Measurements from ENCODE around the gene PLSCR5.

Gene PLSCR5

DNA sequence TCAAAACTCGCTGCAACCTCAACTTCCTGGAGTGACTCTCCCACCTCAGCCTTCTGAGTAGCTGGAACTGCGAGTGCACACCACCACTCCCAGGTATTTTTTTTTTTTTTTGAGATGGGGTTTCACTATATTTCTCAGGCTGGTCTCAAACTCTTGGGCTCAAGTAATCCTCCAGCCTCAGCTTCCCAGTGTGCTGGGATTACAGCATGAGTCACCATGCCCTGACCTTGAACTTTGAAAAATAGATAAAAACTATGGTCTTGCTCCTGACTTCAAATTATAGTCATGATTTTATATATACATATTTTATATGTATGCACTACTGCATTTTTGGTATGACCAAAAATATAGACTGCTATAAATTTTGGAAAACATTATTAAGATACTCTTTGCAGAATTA, 6.9 kb upstream of the PLSCR5 start:
- Mint-ChIP-seq H3K27me3 (peaks cover 12% of the 10 kb centered on the region), H3K4me3 (no peak overlapping the region), H3K27ac (no peak overlapping the region), H3K36me3 (no peaks in the 10 kb centered on the region), H3K9me3 (no peaks in the 10 kb centered on the region), H3K4me1 (no peaks in the 10 kb centered on the region)
- no peak for ATAC-seq

DNA sequence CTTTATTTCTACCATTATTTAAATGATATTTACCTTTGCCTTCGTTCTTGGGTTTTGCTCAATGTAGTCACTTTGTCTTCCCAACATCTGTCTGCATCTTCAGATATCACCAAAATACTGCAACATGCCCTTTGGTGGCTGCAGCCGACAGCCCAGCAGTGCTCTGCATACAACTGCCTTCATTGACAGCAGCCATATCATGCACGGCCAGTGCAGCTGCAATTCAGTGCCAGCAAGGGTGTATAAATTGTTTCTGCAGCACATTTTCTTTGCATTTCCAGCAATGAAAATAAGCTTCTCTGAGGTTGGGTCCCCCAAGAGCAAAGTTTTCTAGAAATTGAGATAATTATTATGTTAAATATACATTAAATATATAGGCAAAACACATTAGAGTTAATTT, 6.0 kb upstream of the PLSCR5 start:
- no peaks in the 10 kb centered on the region for H3K9me3 Mint-ChIP-seq
- no peaks in the 10 kb centered on the region for H3K4me1 Mint-ChIP-seq
- no peak for ATAC-seq
- H3K27me3 Mint-ChIP-seq = peaks cover 20% of the 10 kb centered on the region
- H3K36me3 Mint-ChIP-seq = no peaks in the 10 kb centered on the region
- H3K4me3 Mint-ChIP-seq = no peak overlapping the region
- no peak overlapping the region for H3K27ac Mint-ChIP-seq

DNA sequence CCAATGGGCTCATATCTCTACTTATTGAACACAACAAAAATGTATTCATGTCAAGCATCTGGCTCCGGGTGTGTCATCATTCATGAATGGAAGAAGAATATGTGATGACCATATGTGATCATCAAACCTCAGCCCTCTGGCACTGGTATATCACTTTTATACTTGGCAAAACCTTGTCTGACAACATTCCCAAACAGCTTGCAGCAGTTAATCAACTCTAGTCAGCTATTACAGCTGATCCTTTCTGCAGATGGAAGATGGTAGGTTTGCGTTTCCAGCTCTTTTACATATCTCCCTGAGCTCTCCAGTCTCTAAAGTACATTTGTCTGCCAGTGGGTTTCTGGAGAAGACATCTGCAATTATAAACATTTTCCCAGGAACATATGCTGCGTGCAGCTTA, 6.6 kb downstream of the PLSCR5 start:
- no peaks in the 10 kb centered on the region for H3K9me3 Mint-ChIP-seq
- H3K36me3 Mint-ChIP-seq = no peaks in the 10 kb centered on the region
- no peak overlapping the region for H3K4me3 Mint-ChIP-seq
- no peaks in the 10 kb centered on the region for H3K27me3 Mint-ChIP-seq
- H3K4me1 Mint-ChIP-seq = no peaks in the 10 kb centered on the region
- H3K27ac Mint-ChIP-seq = no peak overlapping the region
- ATAC-seq = no peak

DNA sequence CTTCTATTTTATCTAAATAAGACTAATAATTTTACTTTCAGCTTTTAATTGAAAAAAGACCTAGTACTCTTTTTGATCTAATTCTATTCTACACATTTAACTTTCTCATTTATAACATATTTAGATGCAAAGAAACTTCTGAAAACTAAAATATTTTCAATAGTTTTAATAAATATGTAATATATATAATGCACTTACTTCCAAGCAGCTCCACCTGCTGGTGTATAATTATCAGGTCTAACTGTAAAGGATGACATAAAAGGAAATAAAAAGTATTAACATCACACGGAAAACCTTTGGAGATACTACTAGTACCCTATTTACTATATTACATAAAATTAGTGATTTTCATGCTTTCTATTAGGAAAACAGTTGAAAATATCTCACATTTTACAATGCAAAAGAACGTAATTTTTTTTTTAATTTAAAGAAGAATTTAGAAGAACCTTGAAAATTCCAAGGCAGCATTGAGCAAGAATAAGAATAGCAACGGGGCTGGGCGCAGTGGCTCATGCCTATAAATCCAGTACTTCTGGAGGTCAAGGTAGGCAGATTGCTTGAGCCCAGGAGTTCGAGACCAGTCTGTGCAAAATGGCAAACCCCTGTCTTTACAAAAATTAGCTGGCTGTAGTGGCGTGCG, 10.2 kb downstream of the PLSCR5 start:
- no peak overlapping the region for H3K4me3 Mint-ChIP-seq
- no peaks in the 10 kb centered on the region for H3K36me3 Mint-ChIP-seq
- no peaks in the 10 kb centered on the region for H3K4me1 Mint-ChIP-seq
- H3K27me3 Mint-ChIP-seq = no peaks in the 10 kb centered on the region
- no peak for ATAC-seq
- H3K9me3 Mint-ChIP-seq = no peaks in the 10 kb centered on the region
- H3K27ac Mint-ChIP-seq = no peak overlapping the region

DNA sequence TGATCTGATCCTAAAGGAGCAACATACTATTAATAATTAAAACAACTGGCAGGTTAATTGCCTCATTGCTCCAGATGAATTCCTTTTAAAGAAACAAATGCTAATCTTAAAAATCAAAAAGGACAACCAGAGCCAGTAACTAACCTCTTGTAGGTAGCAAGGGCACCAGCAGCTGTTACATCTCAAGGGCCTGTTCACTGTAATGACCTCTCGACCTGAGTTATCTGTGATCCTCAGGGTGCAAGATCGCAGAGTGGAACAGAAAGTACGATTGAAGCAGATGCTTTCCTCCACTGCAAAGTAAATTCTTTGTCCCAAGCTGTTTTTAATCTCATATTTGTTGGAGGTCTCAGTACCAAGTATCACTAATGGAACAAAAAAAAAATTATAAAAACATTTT, 11.4 kb downstream of the PLSCR5 start:
- no peak for ATAC-seq
- Mint-ChIP-seq H3K27ac (no peak overlapping the region), H3K4me1 (no peaks in the 10 kb centered on the region), H3K9me3 (no peaks in the 10 kb centered on the region), H3K36me3 (no peaks in the 10 kb centered on the region), H3K4me3 (no peak overlapping the region), H3K27me3 (no peaks in the 10 kb centered on the region)

DNA sequence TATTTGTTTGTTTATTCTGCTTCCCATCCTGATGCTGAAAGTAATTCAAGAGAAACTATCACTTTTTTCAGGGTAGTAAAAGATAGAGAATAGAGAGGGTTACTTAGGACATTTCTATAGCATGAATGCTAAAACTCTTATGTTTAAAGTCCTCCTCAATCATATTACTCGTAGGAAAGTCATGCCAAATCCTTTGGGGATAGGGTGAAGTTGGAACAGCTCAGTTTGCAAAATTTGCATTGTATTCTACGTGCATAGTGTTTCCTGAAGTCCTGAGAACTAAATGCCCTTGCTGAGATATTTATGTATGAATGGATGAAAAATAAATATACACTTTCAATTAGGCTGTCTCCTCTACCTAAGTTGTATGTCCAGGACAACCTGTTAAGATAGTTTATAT, 14.6 kb downstream of the PLSCR5 start:
- Mint-ChIP-seq H3K4me3 (no peak overlapping the region), H3K36me3 (no peaks in the 10 kb centered on the region), H3K4me1 (no peaks in the 10 kb centered on the region), H3K27ac (no peak overlapping the region), H3K27me3 (peaks cover 8% of the 10 kb centered on the region), H3K9me3 (no peaks in the 10 kb centered on the region)
- ATAC-seq = no peak

DNA sequence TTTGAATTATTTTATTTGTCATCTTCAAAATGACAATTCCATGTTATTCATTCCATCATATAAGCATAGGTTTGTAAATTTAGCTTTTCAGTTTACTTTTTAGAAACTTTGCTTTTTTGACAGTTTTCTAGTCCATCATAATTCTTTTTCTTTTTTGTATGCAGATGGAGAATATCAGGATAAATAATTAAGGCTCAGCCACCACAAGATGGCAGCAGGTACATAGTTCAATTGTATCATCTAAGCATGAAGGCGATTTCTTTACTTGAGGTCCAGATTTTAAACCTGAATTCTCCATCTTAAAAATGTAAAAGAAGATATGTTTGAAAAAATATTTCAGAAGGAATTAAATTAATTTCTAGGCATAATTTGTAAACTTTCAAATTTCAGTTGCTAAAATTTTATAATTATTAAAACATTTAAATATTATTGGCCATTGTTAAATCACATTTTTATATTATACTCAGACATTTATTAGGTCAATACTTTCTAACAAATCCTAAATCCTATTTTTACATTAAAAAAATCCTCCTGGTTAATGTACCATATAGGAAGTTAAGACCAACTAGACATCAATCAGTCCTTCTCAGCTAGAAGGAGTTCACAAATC, 15.1 kb downstream of the PLSCR5 start:
- no peak overlapping the region for H3K4me3 Mint-ChIP-seq
- no peaks in the 10 kb centered on the region for H3K4me1 Mint-ChIP-seq
- H3K27me3 Mint-ChIP-seq = peaks cover 8% of the 10 kb centered on the region
- no peak for ATAC-seq
- H3K9me3 Mint-ChIP-seq = no peaks in the 10 kb centered on the region
- H3K27ac Mint-ChIP-seq = no peak overlapping the region
- H3K36me3 Mint-ChIP-seq = no peaks in the 10 kb centered on the region

DNA sequence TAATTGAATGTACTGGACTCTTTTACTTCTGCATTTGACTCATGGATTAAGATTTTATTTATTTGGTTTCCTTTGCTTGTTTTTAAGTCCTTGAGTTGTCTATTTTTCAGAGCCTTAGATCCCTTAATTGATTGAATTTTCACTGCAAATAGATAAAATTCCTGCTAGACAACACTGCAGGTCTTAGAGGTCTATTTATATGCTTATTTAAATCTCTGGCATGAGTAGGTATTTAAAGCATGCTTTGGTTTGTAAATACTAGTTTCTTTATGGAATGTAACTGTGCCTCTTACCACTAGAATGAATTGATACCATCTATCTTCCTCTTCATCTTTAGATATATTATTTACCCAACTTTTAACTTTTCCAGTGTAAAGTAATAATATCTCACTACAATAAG, 20.0 kb downstream of the PLSCR5 start:
- Mint-ChIP-seq H3K27me3 (peaks cover 8% of the 10 kb centered on the region), H3K4me1 (no peaks in the 10 kb centered on the region), H3K36me3 (no peaks in the 10 kb centered on the region)

DNA sequence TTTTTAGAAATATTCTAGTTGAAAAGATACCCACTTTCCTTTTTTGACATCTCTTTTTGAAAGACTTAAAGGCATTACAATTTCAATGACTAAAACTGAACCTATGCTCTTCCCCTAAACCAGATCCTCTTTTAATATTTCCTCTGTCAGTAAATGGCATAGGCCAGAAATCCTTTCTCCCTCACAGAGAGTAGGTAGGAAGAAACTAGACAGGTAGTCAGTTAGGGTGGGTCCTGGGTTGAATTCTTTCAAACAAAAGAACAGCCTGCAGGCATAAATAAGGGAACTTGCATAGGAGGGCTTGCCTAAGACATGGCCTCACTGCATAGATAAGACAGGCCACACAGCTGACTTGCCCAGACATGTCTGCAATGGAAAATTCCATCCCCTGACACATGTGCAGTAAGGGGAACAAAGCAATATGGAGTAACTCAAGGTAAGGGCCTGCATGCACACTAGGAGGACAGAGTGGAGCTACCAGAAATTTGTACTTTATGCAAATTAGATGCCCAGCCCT, 23.1 kb downstream of the PLSCR5 start:
- H3K9me3 Mint-ChIP-seq = peaks cover 7% of the 10 kb centered on the region
- H3K4me1 Mint-ChIP-seq = no peaks in the 10 kb centered on the region
- no peaks in the 10 kb centered on the region for H3K36me3 Mint-ChIP-seq
- H3K4me3 Mint-ChIP-seq = no peak overlapping the region
- peaks cover 8% of the 10 kb centered on the region for H3K27me3 Mint-ChIP-seq
- peak; percentile 56 for ATAC-seq
- H3K27ac Mint-ChIP-seq = no peak overlapping the region

More for the DNA sequence above, 20.0 kb downstream of the PLSCR5 start:
- H3K9me3 Mint-ChIP-seq = peaks cover 7% of the 10 kb centered on the region
- no peak overlapping the region for H3K27ac Mint-ChIP-seq
- no peak for ATAC-seq
- H3K4me3 Mint-ChIP-seq = no peak overlapping the region

DNA sequence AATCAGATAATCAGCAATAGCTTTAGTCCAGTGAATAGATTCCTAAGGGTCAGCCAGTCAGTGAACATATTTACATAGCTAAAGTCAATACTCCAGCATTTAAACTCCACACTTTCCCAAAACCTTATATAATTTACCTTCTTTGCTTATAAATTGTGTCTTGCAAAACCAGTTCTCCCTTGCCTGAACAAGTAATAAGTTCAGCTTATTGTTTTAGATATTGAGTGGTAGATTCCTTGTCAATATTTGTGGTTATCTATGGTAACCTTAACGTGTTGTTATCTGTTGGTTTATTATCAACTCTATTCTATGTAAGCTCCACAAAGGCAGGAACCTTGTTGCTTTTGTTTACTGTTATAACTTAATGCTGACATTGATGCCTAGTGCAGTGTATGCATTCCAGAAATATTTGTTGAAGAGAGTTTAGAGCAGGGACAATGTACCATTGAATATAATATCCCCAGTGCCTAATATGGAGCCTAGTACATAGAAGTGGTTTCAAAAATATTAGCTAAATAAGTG, 24.0 kb downstream of the PLSCR5 start:
- Mint-ChIP-seq H3K4me1 (no peaks in the 10 kb centered on the region), H3K27me3 (peaks cover 2% of the 10 kb centered on the region), H3K36me3 (no peaks in the 10 kb centered on the region), H3K9me3 (peaks cover 7% of the 10 kb centered on the region), H3K4me3 (no peak overlapping the region), H3K27ac (no peak overlapping the region)
- no peak for ATAC-seq

DNA sequence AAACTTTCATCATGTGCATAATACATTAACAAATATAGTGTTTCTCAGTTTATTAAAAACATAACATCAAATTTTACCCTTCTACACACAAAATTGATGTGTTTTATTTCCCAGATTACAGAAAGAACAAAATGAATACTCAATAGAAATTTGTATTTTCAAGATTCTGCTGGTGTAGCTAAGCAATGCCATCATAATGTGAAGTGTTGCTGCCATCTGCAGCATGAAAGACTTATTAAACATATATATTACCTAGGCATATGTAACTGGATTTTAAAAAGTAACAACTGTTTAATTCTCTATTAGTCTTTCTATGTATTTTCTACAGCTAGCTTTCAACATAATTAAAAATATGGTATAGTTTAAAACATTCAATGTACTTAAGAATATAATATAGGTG, 27.5 kb downstream of the PLSCR5 start:
- no peak for ATAC-seq

DNA sequence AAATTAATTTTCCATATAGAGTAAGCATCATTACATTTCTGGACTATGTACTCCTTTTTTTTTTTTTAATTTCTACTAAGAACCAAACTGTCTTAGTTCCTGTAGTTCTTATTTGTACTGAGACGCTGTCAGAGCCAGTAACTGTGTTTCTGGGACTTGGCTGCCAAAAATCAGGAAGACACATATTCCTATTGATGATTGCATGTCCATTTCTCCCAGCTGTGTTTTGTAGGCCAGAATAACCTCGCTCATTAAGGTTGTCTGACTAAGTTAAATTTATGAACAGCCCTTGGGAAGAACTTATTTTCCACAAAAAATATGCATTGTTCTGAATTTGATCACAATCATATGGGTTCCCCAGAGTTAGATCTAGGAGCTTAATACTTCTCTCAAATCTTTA, 29.5 kb downstream of the PLSCR5 start:
- Mint-ChIP-seq H3K27me3 (no peaks in the 10 kb centered on the region), H3K4me3 (no peak overlapping the region), H3K36me3 (no peaks in the 10 kb centered on the region), H3K9me3 (no peaks in the 10 kb centered on the region), H3K27ac (no peak overlapping the region), H3K4me1 (no peaks in the 10 kb centered on the region)
- ATAC-seq = no peak

More for the DNA sequence above, 27.5 kb downstream of the PLSCR5 start:
- no peaks in the 10 kb centered on the region for H3K9me3 Mint-ChIP-seq
- no peak overlapping the region for H3K4me3 Mint-ChIP-seq
- no peaks in the 10 kb centered on the region for H3K27me3 Mint-ChIP-seq
- no peaks in the 10 kb centered on the region for H3K36me3 Mint-ChIP-seq
- H3K27ac Mint-ChIP-seq = no peak overlapping the region
- no peaks in the 10 kb centered on the region for H3K4me1 Mint-ChIP-seq

DNA sequence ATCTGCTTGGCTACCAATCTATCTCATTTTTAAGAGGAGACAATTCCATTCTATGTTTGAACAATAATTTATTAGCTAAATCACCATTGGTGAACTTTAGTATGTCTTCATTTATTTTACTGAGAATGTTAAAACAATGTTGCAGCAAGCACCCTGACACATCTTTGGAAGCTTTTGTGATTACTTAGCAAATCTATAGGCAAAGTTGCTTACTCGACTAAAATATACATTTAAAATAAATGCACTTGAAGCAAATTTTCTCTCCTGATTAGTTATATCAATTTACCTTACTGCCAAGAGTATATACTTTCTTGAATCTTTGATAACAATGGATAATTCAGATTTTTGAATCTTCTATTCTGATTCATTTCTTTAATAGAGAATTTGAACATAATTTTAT, 31.0 kb downstream of the PLSCR5 start:
- no peaks in the 10 kb centered on the region for H3K9me3 Mint-ChIP-seq
- H3K4me1 Mint-ChIP-seq = no peaks in the 10 kb centered on the region
- no peaks in the 10 kb centered on the region for H3K27me3 Mint-ChIP-seq
- no peak overlapping the region for H3K4me3 Mint-ChIP-seq
- no peak overlapping the region for H3K27ac Mint-ChIP-seq
- no peaks in the 10 kb centered on the region for H3K36me3 Mint-ChIP-seq
- no peak for ATAC-seq

DNA sequence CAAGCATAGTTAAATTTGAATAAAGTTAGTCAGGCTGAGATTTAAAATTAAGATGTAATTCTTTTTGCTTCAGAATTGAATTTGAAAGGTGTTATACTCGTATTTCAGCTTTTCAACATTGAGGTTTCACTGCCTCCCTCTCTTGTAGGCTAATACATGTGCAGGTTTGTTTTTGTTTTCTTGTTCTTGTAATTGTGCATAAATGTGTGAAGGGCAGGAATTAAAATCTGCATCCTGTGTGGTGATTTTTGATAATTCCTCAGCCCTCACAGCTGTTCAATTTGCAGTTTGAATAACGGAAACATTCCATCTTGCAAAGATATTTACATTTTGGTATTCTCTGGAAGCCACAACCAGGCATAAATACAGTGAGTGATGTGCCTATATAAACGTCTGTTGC, 35.8 kb downstream of the PLSCR5 start:
- Mint-ChIP-seq H3K9me3 (no peaks in the 10 kb centered on the region), H3K36me3 (no peaks in the 10 kb centered on the region), H3K4me1 (no peaks in the 10 kb centered on the region), H3K27ac (no peak overlapping the region), H3K27me3 (no peaks in the 10 kb centered on the region), H3K4me3 (no peak overlapping the region)
- no peak for ATAC-seq

DNA sequence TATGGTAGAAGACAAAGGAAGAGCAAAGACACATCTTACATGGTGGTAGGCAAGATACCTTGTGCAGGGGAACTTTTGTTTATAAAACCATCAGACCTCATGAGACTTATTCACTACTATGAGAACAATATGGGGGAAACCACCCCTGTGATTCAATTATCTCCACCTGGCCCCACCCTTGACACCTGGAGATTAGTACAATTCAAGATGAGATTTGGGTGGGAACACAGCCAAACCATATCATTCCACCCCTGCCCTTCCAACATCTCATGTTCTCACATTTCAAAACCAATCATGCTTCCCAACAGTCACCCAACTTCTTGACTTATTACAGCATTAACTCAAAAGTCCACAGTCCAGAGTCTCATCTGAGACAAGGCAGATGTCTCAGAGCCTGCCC, 39.0 kb downstream of the PLSCR5 start:
- H3K4me1 Mint-ChIP-seq = no peaks in the 10 kb centered on the region
- H3K9me3 Mint-ChIP-seq = no peaks in the 10 kb centered on the region
- ATAC-seq = no peak
- no peaks in the 10 kb centered on the region for H3K36me3 Mint-ChIP-seq
- no peak overlapping the region for H3K4me3 Mint-ChIP-seq
- H3K27me3 Mint-ChIP-seq = peaks cover 20% of the 10 kb centered on the region
- no peak overlapping the region for H3K27ac Mint-ChIP-seq

DNA sequence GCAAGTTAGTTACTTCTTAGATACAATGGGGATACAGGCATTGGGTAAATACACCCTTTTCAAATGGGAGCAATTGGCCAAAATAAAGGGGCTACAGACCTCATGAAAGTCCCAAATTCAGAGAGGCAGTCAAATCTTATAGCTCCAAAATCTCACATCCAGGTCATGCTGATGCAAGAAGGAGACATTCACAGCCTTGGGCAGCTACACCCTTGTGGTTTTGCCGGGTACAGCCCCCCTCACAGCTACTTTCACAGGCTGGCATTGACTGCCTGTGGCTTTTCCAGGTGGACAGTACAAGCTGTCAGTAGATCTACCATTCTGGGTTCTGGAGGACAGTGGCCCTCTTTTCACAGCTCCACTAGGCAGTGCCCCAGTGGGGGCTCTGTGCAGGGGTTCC, 43.3 kb downstream of the PLSCR5 start:
- no peak overlapping the region for H3K4me3 Mint-ChIP-seq
- no peaks in the 10 kb centered on the region for H3K4me1 Mint-ChIP-seq
- H3K36me3 Mint-ChIP-seq = no peaks in the 10 kb centered on the region
- ATAC-seq = no peak
- no peak overlapping the region for H3K27ac Mint-ChIP-seq
- H3K9me3 Mint-ChIP-seq = no peaks in the 10 kb centered on the region
- H3K27me3 Mint-ChIP-seq = peaks cover 20% of the 10 kb centered on the region
